GM21528 (cell line): ENCODE results near the gene RABGGTA.

ENCODE experiments used
- ATAC-seq: cut with Tn5 transposase; IDR thresholded peaks from one replicate; pipeline ENCODE4 v1.9.1; 2021; ENCODE audit warnings: mild to moderate bottlenecking, moderate library complexity; ENCODE audit not compliant: unreplicated experiment, low FRiP score

RABGGTA gene, protein sequence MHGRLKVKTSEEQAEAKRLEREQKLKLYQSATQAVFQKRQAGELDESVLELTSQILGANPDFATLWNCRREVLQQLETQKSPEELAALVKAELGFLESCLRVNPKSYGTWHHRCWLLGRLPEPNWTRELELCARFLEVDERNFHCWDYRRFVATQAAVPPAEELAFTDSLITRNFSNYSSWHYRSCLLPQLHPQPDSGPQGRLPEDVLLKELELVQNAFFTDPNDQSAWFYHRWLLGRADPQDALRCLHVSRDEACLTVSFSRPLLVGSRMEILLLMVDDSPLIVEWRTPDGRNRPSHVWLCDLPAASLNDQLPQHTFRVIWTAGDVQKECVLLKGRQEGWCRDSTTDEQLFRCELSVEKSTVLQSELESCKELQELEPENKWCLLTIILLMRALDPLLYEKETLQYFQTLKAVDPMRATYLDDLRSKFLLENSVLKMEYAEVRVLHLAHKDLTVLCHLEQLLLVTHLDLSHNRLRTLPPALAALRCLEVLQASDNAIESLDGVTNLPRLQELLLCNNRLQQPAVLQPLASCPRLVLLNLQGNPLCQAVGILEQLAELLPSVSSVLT

DNA sequence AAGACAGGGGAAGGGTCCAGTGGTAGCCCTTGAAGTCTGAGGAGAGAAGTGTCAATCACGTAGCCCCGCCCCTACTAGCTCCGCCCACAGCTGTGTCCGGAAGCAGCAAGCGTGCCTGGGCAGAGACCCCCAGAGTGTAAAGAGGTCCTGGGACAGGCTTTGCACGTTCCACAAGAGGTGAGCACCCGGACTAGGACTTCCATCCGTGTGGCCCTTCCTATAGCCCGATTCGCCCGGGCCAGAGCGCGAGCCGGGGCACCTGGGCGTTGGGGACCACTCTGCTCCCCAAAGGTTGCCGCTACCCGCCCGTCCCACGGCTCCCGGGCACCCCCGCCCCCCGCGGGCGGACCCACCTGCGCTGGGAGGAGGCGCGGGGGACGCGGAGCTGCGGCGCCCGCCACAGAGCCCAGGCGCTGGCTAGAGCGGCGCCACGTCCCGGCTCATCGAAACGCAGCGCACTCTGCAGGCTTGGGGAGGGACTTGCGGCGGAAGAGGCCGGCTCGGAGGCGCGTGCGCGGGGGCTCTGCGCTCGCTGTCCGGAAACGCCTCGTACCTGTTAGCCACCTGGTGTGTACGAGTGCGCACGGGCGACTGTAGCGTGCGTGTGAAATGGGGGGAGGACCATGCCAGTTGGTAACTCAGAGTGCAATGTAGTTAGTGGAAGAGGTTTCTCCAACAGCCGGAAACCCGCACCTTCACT is at the start of gene RABGGTA:
Gene RABGGTA (minus strand): TSS at position 464 of the 700 bp plus-strand sequence. CDS start 482 bp downstream, outside the sequence.
- peak; percentile 83 for ATAC-seq

DNA sequence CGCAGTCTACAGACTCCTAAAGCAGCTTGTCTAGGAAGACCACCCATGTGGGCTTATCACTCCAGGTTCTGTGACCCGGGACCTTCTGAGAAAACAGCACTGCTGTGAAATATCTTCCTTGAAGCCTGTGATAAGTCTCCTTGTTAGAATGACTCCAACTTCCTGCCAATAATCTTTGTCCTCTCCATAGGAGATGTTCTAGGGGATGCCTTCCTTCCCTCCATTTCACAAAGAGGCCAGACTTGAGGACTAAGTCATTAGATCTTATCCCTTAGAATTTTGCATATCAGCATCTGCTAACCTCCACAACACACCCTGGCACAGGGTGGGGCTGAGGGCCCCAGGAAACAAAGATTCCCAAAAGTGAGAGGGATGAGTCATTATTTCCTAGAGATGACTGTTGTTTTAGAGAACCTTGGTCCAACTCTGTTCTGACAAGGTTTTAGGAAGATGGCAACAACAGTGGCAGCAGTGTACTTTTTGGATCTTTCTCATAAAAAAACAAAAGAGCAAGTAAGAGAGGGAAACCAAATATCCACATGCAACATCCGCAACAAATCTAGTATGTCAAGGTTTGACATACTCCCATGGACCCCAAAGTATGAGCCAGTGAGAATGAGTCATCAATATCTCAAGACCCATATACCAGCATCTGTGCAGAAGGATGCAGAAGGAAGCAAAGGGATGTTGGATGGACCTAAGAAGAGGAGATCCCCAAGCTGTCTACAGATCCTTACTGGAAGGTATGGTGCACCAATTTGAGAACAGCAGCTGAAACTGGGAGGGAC is 45.9 kb upstream of the RABGGTA start:
- ATAC-seq, result no peak

DNA sequence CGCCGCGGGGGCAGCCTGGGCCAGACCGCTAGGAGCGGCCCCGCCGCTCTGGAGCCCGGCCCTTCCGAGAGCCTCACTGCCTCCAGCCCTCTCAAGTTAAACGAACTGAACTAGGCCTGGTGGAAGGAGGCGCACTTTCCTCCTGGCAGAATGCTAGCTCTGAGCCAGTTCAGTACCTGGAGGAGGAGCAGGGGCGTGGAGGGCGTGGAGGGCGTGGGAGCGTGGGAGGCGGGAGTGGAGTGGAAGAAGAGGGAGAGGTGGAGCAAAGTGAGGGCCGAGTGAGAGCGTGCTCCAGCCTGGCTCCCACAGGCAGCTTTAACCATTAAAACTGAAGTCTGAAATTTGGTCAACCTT is 45.2 kb upstream of the RABGGTA start:
- no peak for ATAC-seq

DNA sequence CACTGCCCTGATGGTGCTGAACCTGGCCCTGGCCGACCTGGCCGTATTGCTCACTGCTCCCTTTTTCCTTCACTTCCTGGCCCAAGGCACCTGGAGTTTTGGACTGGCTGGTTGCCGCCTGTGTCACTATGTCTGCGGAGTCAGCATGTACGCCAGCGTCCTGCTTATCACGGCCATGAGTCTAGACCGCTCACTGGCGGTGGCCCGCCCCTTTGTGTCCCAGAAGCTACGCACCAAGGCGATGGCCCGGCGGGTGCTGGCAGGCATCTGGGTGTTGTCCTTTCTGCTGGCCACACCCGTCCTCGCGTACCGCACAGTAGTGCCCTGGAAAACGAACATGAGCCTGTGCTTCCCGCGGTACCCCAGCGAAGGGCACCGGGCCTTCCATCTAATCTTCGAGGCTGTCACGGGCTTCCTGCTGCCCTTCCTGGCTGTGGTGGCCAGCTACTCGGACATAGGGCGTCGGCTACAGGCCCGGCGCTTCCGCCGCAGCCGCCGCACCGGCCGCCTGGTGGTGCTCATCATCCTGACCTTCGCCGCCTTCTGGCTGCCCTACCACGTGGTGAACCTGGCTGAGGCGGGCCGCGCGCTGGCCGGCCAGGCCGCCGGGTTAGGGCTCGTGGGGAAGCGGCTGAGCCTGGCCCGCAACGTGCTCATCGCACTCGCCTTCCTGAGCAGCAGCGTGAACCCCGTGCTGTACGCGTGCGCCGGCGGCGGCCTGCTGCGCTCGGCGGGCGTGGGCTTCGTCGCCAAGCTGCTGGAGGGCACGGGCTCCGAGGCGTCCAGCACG is 44.6 kb upstream of the RABGGTA start:
- ATAC-seq, result no peak

DNA sequence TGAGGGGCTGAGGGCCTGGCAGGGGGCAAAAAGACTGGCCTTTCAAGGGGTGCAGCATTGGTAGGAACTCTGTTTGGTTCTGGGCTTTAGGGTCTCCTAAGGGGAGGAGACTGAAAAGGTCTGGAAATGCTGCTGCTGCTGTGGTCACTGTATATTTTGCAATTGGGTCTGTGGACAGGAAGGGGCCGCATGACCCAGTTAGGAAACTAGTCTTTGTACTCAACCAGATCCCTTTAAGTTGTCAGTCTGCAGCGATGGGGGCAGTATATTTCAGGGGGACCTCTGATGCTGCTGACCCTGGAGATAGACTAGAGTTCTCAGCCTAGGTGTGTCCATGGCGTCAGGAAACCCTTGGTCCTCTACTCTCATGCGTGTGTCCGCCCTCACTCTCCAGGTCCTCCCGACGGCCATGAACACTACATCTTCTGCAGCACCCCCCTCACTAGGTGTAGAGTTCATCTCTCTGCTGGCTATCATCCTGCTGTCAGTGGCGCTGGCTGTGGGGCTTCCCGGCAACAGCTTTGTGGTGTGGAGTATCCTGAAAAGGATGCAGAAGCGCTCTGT is 43.9 kb upstream of the RABGGTA start:
- ATAC-seq, result no peak

DNA sequence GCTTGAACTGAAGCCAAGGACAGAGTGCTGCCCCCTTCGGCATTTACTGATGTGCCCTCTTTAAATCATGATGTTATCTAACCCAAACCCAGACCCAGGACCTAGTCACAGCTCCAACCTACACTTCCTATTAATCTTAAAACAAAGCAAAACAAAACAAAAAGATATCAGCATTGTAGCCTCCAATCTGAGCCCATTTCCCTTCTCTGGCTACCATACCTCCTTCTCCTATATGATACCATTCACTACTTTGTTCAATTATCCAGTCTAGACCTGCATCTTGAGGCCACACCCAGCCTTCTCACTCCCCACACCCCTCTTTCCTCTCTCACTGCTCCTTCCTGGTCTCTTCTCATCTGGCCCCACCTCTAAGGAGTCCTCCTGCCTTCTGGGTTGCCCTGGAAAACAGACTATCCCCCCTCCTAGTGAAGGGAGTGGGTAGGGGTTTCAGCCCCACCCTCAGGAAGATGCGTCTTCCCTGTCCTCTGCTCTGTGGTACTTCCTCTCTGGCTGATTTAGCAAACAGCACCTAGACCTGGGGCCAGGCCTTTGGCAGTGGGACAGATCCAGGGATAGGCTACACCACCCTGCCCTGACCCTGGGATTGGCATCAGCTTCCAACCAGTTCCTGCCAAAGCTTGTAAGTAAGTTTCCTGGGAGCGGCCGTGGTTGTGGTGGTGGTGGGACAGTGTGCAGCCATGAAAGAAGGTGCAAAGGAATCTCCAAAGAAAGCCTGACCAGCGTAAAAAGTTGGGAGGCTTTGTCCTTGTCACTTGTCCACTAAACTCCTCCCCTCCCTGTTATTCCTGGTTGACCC is 43.2 kb upstream of the RABGGTA start:
- no peak for ATAC-seq

DNA sequence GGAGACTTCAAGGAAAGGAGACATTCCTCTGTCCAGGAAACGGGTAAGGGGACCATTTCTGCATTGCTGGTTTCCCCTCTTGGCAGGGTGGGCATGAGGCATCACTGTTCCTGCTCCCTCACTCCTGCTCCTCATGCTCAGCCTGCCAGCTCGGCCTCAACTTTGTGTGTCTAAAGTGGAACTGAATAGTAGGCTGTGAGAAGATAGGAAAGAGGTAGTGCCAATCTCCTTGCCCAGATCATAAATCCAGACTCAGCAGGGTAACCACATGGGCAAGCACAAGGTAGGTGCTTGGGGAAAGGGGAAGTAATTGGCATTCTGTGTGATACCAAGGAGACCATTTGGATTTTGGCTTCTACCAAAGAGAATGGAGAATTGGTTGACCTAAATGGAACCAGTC is 42.5 kb upstream of the RABGGTA start:
- ATAC-seq, result no peak

DNA sequence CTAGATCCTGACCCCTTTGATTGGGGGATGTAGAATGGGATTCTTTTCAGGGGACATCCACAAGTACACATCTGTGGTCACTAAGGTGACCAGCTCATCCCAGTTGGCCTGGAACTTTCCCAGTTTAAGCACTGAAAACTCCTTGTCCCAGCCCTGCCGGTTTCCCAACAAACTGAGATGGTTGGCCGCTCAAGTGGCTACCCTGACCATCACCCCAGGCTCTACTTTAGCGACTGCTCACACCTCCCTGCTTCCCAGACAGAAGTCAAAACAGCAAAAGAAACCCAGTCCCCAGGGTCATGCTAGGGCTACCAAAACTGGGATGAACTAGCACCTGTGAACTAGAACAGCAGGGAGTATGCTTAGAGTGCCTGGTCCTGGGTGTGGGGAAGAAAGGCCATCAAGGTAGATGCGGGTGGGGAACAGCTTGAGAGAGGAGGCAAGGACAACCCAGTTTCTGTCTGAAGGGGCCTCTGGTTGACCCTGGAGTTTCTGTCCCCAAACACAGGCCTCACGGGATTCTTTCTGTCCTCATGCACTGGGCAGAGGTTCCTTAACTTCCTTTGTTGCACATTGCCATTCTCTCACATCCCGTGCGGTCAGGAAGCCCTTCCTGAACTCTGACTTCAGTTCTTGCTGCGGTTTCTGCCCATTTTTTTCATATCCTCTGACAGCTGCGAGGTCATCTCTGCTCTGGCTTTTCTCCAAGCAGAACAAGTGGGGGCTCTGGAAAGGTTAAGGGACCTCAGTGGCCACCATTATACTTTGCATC is 41.5 kb upstream of the RABGGTA start:
- no peak for ATAC-seq

DNA sequence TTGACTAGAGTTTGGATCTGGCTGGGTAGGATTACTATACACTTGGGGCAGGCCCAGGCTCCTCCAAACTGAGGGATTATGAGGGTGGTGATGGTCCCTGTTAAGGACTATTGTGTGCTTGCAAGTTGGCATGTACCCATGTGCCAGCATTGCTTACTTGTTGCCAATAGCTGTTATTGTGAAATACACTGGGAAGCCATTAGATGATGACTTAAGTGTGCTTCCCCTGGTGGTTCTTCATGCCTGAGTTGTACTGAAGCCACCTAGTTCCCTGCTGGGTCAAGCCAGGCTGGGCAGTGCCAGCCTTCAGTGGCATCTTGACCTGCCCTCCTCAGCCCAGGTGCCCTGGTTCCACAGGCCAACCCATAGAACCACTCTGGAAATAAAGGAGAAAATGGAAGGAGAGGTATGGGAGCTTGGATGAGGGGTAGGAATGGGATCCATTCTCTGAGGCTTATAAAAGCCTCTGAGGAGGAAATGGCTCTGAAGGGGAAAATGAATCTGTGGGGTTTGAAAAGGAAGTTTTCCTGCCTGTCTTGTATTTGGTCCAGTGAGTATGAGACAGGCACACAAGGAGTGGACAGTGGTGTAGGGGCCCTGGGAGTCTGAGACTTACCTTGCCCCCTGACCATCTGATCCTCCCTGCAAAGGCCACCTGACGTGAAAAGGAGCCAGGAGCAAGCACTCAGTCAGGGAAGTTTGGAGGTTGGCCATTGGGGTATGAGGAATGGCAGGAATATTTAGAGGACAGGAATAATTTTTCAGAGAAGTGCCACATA is 40.6 kb upstream of the RABGGTA start:
- no peak for ATAC-seq

DNA sequence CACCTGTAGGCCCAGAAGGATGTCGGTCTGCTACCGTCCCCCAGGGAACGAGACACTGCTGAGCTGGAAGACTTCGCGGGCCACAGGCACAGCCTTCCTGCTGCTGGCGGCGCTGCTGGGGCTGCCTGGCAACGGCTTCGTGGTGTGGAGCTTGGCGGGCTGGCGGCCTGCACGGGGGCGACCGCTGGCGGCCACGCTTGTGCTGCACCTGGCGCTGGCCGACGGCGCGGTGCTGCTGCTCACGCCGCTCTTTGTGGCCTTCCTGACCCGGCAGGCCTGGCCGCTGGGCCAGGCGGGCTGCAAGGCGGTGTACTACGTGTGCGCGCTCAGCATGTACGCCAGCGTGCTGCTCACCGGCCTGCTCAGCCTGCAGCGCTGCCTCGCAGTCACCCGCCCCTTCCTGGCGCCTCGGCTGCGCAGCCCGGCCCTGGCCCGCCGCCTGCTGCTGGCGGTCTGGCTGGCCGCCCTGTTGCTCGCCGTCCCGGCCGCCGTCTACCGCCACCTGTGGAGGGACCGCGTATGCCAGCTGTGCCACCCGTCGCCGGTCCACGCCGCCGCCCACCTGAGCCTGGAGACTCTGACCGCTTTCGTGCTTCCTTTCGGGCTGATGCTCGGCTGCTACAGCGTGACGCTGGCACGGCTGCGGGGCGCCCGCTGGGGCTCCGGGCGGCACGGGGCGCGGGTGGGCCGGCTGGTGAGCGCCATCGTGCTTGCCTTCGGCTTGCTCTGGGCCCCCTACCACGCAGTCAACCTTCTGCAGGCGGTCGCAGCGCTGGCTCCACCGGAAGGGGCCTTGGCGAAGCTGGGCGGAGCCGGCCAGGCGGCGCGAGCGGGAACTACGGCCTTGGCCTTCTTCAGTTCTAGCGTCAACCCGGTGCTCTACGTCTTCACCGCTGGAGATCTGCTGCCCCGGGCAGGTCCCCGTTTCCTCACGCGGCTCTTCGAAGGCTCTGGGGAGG is 39.5 kb upstream of the RABGGTA start, which contains the start of gene LTB4R:
Gene LTB4R (plus strand): TSS at position 857 of the 959 bp plus-strand sequence. CDS start 4,150 bp downstream, outside the sequence.
- peak; percentile 67 for ATAC-seq

DNA sequence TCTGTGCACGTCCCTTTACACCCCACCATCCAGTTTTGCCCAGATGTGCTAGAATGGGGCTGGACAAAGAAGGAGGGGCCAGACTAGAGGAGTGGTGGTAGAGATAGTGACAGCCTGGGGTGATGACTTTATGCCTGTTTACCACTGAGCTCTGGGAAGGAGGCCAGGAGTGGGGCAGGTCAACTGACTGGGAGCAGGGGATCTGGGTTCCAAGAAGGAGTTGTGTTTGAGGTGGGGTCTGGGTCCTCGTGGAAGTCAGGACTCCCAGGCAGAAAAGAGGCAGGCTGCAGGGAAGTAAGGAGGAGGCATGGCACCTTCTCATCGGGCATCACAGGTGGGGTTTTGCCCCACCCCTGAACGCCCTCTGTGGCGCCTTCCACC is 38.9 kb upstream of the RABGGTA start:
- no peak for ATAC-seq

DNA sequence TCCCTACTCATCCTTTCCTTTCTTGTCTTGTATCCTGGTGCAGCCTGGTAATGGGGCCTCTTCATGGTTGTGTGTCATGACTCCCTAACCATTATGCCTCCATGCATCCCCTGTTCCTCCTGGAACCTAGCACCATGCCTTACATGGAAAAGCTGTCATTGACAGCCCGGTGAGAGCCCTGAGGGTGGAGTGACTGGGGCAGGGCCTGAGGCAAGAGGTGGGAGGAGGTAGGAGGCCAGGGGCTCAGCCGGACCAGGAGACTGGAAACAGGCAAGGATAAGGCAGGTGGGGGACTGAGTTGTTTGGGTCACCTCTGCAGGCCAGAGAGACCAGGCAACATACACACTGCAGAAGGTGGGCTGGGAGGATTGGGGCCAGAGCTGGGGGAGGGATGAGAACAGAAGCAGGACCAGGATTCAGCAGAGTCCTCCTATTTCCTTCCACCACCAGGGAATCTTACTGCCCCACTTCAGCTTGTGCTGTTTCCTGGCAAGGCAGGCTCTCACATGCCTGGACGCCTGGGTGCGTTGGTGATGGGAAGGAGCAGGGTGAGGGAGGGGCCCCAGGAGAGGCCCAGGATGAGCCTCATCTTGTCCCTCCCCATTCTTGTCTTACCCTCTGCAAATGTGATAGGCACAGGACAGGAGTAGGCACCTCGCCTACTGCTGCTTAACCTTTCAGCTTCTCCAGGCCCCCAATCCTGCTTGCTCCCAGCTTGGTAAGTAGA is 38.3 kb upstream of the RABGGTA start, which contains the start of gene LTB4R2:
Gene LTB4R2 (plus strand): TSS at position 603 of the 727 bp plus-strand sequence. CDS start 525 bp downstream, outside the sequence.
- ATAC-seq, result no peak

DNA sequence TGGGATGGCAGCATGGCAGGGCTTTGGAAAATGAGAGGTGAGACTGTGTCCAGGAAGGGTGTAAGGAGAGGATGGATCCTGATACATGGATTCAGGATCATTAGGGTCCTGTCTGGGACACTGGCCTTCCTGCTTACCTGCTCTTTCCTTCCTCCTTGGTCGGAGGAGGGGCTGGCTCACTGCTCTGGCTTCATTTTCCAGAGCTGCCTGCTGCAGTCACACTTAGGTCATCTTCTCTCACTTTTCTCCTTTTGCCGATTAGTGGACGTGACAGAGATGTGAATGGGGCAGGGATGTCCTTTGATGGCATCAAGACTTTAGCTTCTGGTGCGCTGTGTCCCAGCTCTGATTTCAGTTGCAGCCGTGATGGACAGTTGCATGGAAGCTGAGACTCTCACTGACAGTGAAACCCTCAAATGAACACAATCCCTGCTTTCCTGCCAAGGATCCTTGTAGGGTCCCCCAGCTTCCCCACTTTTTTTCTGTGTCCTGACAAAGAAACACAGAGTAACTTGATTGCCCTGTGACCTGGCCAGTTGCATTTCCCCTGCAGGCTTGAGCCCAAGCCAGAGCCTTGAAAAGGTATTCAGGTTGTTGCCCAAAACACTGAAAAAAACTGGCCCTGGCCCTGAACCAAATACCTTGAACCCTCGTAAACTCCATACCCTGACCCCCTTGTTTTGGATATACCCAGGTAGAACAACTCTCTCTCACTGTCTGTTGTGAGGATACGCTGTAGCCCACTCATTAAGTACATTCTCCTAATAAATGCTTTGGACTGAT is 37.1 kb upstream of the RABGGTA start:
- no peak for ATAC-seq

DNA sequence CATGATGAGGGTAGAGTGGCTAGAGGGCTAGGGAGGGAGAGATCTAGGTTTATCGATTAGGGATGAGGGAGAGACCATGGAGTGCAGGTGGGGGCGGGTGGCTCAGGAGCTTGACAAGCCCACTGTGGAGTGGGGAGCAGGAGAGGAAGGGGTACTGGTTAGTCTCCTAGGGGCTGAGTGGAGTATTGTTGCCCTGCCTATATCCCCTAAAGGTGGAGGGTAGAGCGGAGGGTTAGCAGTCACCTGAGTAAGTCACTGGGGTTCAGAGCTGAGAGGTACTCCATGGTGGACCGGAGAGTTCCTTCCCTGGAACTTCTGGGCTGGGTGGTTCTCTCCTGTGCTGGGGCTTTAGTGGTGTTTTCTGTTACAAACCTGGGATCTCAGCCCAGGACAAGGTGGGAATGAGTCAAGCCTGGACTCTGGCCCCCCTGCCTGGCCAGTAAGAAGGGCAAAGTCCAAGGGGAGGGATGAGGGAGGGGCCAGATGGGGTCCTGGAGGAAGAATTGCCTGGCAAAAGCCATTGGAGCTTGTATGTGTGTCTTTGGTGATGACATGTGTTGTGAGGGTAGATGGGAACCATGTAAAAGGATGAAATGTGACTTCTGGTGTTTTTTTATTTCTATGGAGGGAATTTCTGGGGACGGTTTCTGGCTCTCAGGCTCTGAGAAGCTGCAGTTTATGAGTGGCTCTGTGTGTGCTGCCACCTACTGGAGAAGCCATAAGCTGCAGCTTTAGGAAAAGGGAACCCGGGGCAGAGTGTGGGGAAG is 36.4 kb upstream of the RABGGTA start, which contains the start of gene CIDEB:
Gene CIDEB (minus strand): TSS at position 403 of the 767 bp plus-strand sequence. CDS start 119 bp downstream, at position 284.
- ATAC-seq, result no peak
